GM23338 (cell line): ENCODE data around the gene DCAF5. TPM values are rescaled to one million over a fixed set of nuclear protein-coding genes. Genes with fewer than 3 reads are reported as not detected.

Experiments
- ATAC-seq: fragments of 200-7000 bp; cut with Tn5 transposase; 3 replicates; pipeline ENCODE4 v1.9.1; 2020
- DNase-seq: peaks from one replicate; pipeline ENCODE4 v3.0.0-alpha.2; 2015; ENCODE audit warnings: low spot score
- H2AFZ ChIP-seq: fragments of 200-600 bp; sonication (generic); 2 replicates; pipeline ENCODE4 v1.8.0; 2016; ENCODE audit warnings: antibody characterized with exemption, mild to moderate bottlenecking, moderate library complexity
- H3F3A ChIP-seq: fragments of 200-600 bp; sonication (generic); replicated peaks from 2 replicates; pipeline ENCODE4 v1.8.0; 2017; ENCODE audit warnings: antibody characterized with exemption, mixed run types, low read depth
- H3K27ac ChIP-seq: fragments of 200-600 bp; sonication (generic); 2 replicates; pipeline ENCODE4 v1.6.1; 2016; ENCODE audit warnings: low read depth
- H3K27me3 ChIP-seq: fragments of 200-600 bp; sonication (generic); 2 replicates; pipeline ENCODE4 v1.8.0; 2016; ENCODE audit warnings: mild to moderate bottlenecking, mixed run types, moderate library complexity; ENCODE audit not compliant: insufficient read depth
- H3K36me3 ChIP-seq: fragments of 200-600 bp; sonication (generic); 2 replicates; pipeline ENCODE4 v1.8.0; 2016; ENCODE audit warnings: mild to moderate bottlenecking; ENCODE audit not compliant: insufficient read depth
- H3K4me1 ChIP-seq: fragments of 200-600 bp; sonication (generic); 2 replicates; pipeline ENCODE4 v1.8.0; 2016; ENCODE audit warnings: mild to moderate bottlenecking, moderate library complexity; ENCODE audit not compliant: insufficient read depth
- H3K4me2 ChIP-seq: fragments of 200-600 bp; sonication (generic); 2 replicates; pipeline ENCODE4 v1.7.1; 2017; ENCODE audit warnings: mixed run types
- H3K4me3 ChIP-seq: fragments of 200-600 bp; sonication (generic); 2 replicates; pipeline ENCODE4 v1.6.1; 2016; ENCODE audit warnings: mixed run types
- H3K79me2 ChIP-seq: fragments of 200-600 bp; sonication (generic); replicated peaks from 2 replicates; pipeline ENCODE4 v1.8.0; 2017; ENCODE audit warnings: mild to moderate bottlenecking; ENCODE audit not compliant: insufficient read depth
- H3K9me2 ChIP-seq: fragments of 200-600 bp; sonication (generic); 2 replicates; pipeline ENCODE4 v1.8.0; 2017; ENCODE audit not compliant: insufficient read depth
- H4K20me1 ChIP-seq: fragments of 200-600 bp; sonication (generic); replicated peaks from 2 replicates; pipeline ENCODE4 v1.8.0; 2017; ENCODE audit warnings: mild to moderate bottlenecking; ENCODE audit not compliant: insufficient read depth
- H3K27ac Mint-ChIP-seq: 2 replicates; pipeline ENCODE4 v1.8.0; 2020; ENCODE audit warnings: inconsistent platforms, mild to moderate bottlenecking, moderate library complexity, mixed read lengths
- H3K27me3 Mint-ChIP-seq: 3 replicates; pipeline ENCODE4 v1.8.0; 2022; ENCODE audit warnings: low read depth, mild to moderate bottlenecking, moderate library complexity, mixed read lengths, inconsistent platforms; ENCODE audit not compliant: insufficient read depth, poor library complexity
- H3K36me3 Mint-ChIP-seq: 3 replicates; pipeline ENCODE4 v1.8.0; 2021; ENCODE audit warnings: low read depth, mild to moderate bottlenecking, inconsistent platforms, moderate library complexity, mixed read lengths
- H3K4me1 Mint-ChIP-seq: 3 replicates; pipeline ENCODE4 v1.8.0; 2020; ENCODE audit warnings: mild to moderate bottlenecking, inconsistent platforms, mixed read lengths
- H3K4me3 Mint-ChIP-seq: 3 replicates; pipeline ENCODE4 v1.8.0; 2021; ENCODE audit warnings: moderate library complexity, mild to moderate bottlenecking, inconsistent platforms, mixed read lengths
- H3K9me3 Mint-ChIP-seq: 3 replicates; pipeline ENCODE4 v1.8.0; 2020; ENCODE audit warnings: moderate library complexity, mild to moderate bottlenecking, inconsistent platforms, mixed read lengths
- CREB1 ChIP-seq: fragments of 250-450 bp; sonication (Bioruptor Pico); IDR thresholded peaks from 2 replicates; pipeline ENCODE4 v1.5.0; 2020; ENCODE audit warnings: low read depth, mild to moderate bottlenecking, moderate library complexity
- EZH2 ChIP-seq: fragments of 200-600 bp; sonication (generic); IDR thresholded peaks from one replicate; pipeline ENCODE4 v1.8.0; 2017; ENCODE audit warnings: antibody characterized with exemption, mild to moderate bottlenecking, low read depth; ENCODE audit not compliant: unreplicated experiment
- EZH2phosphoT487 ChIP-seq: fragments of 200-600 bp; sonication (generic); IDR thresholded peaks from one replicate; pipeline ENCODE4 v1.8.1; 2018; ENCODE audit warnings: antibody characterized with exemption; ENCODE audit not compliant: unreplicated experiment
- NANOG ChIP-seq: IDR thresholded peaks from 2 replicates; pipeline ENCODE4 v1.6.1; 2016; ENCODE audit warnings: antibody characterized with exemption, borderline replicate concordance
- REST ChIP-seq: IDR thresholded peaks from one replicate; pipeline ENCODE4 v1.6.1; 2018; ENCODE audit warnings: antibody characterized with exemption; ENCODE audit not compliant: unreplicated experiment
- STAT1 ChIP-seq: IDR thresholded peaks from one replicate; pipeline ENCODE4 v1.6.1; 2016; ENCODE audit warnings: antibody characterized with exemption; ENCODE audit not compliant: unreplicated experiment
- ZNF114 ChIP-seq: fragments of 250-450 bp; sonication (Bioruptor Pico); IDR thresholded peaks from 2 replicates; pipeline ENCODE4 v1.5.0; 2020; ENCODE audit warnings: mild to moderate bottlenecking, moderate library complexity
- polyA plus RNA-seq: library from polyadenylated mRNA; unstranded; fragments of >200 nt; fragmentation: Nextera tagmentation; extraction: Ambion mirVana; gene quantifications from 2 replicates; pipeline ENCODE4 v1.2.1, GENCODE V29; 2016
- total RNA-seq: library from RNA; depleted of rRNA; stranded (reverse); fragments of >200 nt; shearing (Covaris generic); gene quantifications from 2 replicates; pipeline ENCODE4 v1.2.3, GENCODE V29; 2014
- TF ChIP-seq, protein P1 (sequence below), 2 experiments: fragments of 200-600 bp in 1 of 2; sonication (generic) in 1 of 2; conservative IDR thresholded peaks; 2 replicates each; pipeline versions ENCODE4 v1.5.1 to v1.6.1; 2016 to 2017; ENCODE audit warnings: antibody characterized with exemption in 2 of 2, low read depth in 2 of 2, mild to moderate bottlenecking in 2 of 2, moderate library complexity in 1 of 2
- TF ChIP-seq, protein P2 (sequence below): IDR thresholded peaks from 2 replicates; pipeline ENCODE4 v1.6.1; 2016; ENCODE audit warnings: antibody characterized with exemption

The DCAF5 gene
- total and polyA plus RNA-seq, 2 experiments from 2014 or later = 14.0 to 15.2 TPM

GRCh38 chr14:69132513-69133181, 20.3 kb downstream of the DCAF5 start:
- Histone ChIP-seq H3K9me2 (no peaks in the 10 kb centered on the region), H4K20me1 (no peaks in the 10 kb centered on the region; the same call in 1 of the 2 replicates), H3K36me3 (no peaks in the 10 kb centered on the region), H3K27ac (0 out of 2 replicates have a peak overlapping the region, but pooled peaks have one; percentile 1), H3K27me3 (no peaks in the 10 kb centered on the region), H3K79me2 (peaks cover 14% of the 10 kb centered on the region; the same call in 1 of the 2 replicates), H3K4me1 (peaks cover 4% of the 10 kb centered on the region), H3K4me3 (no peak overlapping the region), H2AFZ (no peak overlapping the region), H3F3A (no peaks in the 10 kb centered on the region), H3K4me2 (no peak overlapping the region)
- no peaks in the 10 kb centered on the region for H3K36me3 Mint-ChIP-seq
- no peak for ATAC-seq
- no peak overlapping the region for H3K4me3 Mint-ChIP-seq
- TF ChIP-seq REST = no peak
- no peak for TF ChIP-seq NANOG
- TF ChIP-seq STAT1 = no peak
- TF ChIP-seq, protein P1, sequence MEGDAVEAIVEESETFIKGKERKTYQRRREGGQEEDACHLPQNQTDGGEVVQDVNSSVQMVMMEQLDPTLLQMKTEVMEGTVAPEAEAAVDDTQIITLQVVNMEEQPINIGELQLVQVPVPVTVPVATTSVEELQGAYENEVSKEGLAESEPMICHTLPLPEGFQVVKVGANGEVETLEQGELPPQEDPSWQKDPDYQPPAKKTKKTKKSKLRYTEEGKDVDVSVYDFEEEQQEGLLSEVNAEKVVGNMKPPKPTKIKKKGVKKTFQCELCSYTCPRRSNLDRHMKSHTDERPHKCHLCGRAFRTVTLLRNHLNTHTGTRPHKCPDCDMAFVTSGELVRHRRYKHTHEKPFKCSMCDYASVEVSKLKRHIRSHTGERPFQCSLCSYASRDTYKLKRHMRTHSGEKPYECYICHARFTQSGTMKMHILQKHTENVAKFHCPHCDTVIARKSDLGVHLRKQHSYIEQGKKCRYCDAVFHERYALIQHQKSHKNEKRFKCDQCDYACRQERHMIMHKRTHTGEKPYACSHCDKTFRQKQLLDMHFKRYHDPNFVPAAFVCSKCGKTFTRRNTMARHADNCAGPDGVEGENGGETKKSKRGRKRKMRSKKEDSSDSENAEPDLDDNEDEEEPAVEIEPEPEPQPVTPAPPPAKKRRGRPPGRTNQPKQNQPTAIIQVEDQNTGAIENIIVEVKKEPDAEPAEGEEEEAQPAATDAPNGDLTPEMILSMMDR (conservative IDR thresholded peaks at IDR 0.05; ENCODE audit: low read depth in 2 of 2) = no peak
- TF ChIP-seq ZNF114 (CRISPR knock-in tag) = no peak
- TF ChIP-seq, protein P2, sequence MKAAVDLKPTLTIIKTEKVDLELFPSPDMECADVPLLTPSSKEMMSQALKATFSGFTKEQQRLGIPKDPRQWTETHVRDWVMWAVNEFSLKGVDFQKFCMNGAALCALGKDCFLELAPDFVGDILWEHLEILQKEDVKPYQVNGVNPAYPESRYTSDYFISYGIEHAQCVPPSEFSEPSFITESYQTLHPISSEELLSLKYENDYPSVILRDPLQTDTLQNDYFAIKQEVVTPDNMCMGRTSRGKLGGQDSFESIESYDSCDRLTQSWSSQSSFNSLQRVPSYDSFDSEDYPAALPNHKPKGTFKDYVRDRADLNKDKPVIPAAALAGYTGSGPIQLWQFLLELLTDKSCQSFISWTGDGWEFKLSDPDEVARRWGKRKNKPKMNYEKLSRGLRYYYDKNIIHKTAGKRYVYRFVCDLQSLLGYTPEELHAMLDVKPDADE = no peak
- TF ChIP-seq EZH2 = no peak
- H3K27me3 Mint-ChIP-seq = no peaks in the 10 kb centered on the region
- peak overlapping the region; percentile 50; the same call in 1 of the 2 replicates for H3K27ac Mint-ChIP-seq
- H3K4me1 Mint-ChIP-seq = peaks cover 25% of the 10 kb centered on the region
- DNase-seq = no peak
- no peaks in the 10 kb centered on the region for H3K9me3 Mint-ChIP-seq

GRCh38 chr14:69131176-69131575, 21.7 kb downstream of the DCAF5 start:
- Histone ChIP-seq H3K36me3 (no peaks in the 10 kb centered on the region), H3K4me2 (no peak overlapping the region), H3K4me3 (no peak overlapping the region), H3K27me3 (no peaks in the 10 kb centered on the region), H3F3A (no peaks in the 10 kb centered on the region), H3K9me2 (no peaks in the 10 kb centered on the region), H2AFZ (no peak overlapping the region), H3K27ac (no peak overlapping the region), H3K4me1 (no peaks in the 10 kb centered on the region), H4K20me1 (no peaks in the 10 kb centered on the region; the same call in 1 of the 2 replicates), H3K79me2 (peaks cover 18% of the 10 kb centered on the region)
- Mint-ChIP-seq H3K4me1 (peaks cover 21% of the 10 kb centered on the region), H3K36me3 (no peaks in the 10 kb centered on the region), H3K27ac (0 out of 2 replicates have a peak overlapping the region, but pooled peaks have one; percentile 43), H3K9me3 (no peaks in the 10 kb centered on the region), H3K4me3 (no peak overlapping the region), H3K27me3 (no peaks in the 10 kb centered on the region)
- ATAC-seq = no peak
- DNase-seq = no peak
- TF ChIP-seq CREB1 (CRISPR knock-in tag) = no peak
- no peak for TF ChIP-seq EZH2phosphoT487
- TF ChIP-seq, protein P2 = no peak
- no peak for TF ChIP-seq NANOG
- TF ChIP-seq, protein P1 (conservative IDR thresholded peaks at IDR 0.05; ENCODE audit: low read depth in 2 of 2) = no peak
